NCI-H82 treated with DMSO at 0.1 percent for 48 hours (cell line): ENCODE results near the gene IP6K1.
"Not testable (repeated sequence)": the region's sequence is repeated elsewhere in the genome, so short reads cannot be mapped to it uniquely, and the experiment has no call there.

Experiments
- DNase-seq: peaks from one replicate; lab custom pipeline; 2025; ENCODE audit not compliant: unreplicated experiment; lab: John Stamatoyannopoulos, UW

IP6K1 gene

DNA sequence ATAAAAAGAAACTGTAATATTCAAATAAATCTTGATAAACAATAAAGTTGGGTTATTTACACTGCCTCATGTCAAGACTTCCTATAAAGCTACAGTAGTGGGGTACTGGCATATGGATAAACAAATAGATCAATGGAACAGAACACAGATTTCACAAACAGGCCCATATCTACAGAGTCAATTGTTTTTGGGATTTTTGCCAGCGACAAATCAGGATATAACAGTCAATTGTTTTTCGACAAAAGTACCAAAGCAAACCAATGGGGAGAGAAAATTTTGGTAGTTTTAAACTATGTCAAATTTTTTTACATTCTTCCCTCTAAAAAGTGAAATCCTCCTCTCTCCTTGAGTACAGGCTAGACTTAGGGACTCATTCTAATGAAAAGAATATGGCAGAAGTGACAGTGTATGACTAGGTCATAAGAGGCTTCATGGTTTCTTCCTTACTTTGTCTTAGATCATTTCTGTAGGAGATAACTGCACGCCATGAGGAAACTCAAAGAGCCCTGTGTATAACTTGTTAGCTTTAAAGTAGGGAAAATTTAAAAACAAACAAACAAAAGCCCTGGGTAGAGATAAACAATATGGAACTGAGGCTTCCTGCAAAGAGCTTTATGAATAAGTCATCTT lies 16.9 kb downstream of the IP6K1 start:
- DNase-seq: no peak

DNA sequence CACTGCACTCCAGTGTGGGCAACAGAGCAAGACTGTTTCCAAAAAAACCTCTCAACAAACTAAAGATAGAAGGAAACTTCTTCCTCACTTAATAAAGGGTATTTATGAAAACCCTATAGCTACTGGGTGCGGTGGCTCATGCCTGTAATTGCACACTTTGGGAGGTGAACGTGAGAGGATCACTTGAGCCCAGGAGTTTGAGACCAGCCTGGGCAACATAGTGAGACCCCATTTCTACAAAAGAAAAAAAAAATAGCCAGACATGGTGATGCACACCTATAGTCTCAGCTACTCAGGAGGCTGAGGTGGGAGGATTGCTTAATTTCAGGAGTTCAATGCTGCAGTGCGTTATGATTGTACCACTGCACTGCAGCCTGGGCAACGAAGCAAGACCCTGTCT lies 22.4 kb downstream of the IP6K1 start:
- no peak for DNase-seq

DNA sequence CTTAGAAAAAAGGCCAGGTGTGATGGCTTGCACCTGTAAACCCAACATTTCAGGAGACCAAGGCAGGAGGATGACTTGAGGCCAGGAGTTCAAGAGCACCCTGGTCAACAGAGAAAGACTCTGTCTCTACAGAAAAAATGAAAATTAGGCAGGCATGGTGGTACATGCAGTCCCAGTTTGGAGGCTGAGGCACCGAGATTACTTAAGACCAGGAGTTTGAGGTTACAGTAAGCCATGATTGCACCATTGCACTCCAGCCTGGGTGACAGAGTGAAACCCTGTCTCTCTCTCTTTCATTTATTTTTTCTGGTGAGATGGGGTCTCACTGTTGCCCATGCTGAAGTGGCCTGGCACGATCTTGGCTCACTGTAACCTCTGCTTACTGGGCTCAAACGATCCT lies 24.7 kb downstream of the IP6K1 start:
- DNase-seq: no peak

DNA sequence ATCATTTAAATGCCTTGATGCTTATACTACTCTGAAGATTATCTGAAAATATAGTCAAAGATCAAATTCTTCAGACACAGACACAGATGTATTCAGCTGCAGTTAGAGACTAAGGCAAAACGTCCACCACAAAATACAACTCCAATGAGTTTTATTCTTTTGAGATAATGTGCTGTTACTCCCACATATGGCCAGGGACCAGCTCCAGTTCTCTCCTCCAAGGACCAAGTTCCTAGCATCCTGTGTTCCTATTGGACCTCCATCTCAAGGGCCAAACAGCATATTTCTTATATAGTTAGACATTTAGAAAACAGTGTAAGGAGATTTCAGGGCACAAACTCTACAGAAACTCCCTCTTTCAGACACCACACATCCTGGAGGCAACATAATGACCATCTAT lies 27.1 kb downstream of the IP6K1 start:
- DNase-seq: no peak

DNA sequence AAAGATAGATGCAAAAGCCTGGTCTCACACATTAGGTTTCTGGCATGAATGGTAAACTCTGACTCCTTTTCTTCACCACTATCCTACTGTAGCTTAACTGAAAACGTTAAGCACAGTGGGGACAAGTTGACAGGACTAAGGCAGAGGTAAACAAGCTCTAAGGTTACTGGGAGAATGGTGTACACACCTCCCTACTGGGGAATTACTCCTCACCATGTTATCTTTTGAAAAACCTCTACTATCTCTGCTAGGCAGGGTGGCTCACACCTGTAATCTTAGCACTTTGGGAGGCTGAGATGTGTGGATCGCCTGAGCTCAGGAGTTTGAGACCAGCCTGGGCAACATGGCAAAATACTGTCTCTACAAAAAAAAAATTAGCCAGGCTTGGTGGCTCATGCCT lies 29.1 kb downstream of the IP6K1 start:
- DNase-seq: no peak

DNA sequence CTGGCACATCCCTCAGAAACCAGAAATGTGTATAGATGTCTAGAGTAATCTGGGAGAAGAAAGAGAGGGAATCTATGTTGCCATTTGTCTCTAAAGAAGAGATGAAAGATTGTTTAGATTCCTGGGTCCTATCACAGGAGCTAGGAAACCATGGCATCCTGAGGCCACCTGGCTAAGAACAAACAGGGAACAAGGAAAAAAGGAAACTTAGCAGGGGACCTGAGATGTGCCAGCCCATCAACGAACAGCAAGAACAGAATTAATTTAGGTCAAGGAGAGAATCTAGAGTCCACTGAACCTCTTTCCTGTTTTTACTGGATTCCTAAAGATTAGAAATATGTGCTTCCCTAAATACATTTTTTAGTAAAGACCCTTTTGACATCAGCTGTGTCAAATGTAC lies 30.3 kb downstream of the IP6K1 start:
- no peak for DNase-seq

DNA sequence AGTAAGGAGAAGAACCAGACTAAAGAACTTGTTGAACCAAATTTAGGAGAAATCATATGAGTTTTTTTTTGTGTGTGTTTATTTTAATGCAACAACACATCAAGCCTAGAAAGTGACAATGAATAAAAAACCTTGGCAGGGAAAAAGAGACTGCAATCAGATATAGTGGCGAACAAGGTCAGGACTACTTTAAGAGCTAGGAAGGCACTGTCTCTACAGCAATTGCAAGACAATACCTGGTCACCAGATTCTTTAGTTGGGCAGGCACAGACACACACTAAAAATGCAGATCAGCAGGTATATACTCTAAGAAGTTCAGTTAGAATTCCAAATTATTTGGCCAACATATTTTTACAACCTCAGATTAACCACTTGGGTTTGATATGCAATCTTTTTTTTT lies 31.8 kb downstream of the IP6K1 start:
- DNase-seq: no peak

DNA sequence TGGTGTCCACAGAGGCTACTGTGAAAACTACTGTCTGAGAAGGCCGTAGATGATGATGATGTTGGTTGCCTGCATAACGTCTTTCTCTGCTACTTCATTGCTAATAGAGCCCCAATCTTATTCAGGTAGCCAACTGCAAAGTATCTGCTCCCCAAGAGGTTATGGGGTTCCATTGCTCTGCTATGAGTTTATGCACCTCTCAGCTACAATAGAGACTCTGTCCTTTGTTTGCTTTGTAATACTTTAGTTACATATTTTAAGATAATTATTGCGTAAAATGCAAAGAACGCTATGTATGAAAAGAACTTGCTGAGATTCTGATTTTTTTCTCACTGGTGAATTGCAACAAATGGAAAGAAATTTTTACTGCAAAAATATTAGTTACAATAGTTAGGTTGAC lies 34.8 kb downstream of the IP6K1 start:
- no peak for DNase-seq

DNA sequence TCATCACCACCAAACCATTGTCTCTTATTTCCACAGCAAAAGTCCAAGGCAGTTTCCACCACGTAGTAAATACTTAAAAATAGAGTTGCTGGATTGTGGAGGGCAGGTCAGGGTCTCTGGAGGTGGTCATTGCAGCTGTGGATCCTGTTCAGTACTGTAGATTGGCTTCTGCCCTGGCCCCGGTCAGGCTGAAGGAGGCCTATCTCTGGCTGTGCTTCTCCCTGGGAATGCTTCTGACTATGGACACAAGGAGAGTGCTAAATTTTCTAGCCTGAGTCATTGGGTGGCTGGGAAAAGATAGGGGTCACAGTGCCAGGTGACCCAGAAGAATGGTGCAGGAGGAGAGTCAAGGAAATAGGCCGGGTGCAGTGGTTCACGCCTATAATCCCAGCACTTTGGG lies 36.3 kb downstream of the IP6K1 start:
- DNase-seq: no peak

DNA sequence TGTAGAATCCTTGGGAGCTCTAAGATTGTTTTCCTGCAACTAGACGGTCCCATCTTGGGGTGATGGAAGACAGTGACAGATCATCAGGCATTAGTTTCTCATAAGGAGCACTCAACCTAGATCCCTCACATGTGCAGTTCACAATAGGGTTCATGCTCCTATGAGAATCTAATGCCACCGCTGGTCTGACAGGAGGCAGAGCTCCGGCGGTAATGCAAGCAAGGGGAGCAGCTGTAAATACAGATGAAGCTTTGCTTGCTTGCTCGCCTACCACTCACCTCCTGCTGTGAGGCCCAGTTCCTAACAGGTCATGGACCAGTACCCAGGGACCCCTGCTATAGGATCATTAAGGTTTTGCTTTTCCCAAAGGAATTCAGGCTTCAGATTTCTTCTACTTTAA lies 37.5 kb downstream of the IP6K1 start:
- not testable (repeated sequence) for DNase-seq

DNA sequence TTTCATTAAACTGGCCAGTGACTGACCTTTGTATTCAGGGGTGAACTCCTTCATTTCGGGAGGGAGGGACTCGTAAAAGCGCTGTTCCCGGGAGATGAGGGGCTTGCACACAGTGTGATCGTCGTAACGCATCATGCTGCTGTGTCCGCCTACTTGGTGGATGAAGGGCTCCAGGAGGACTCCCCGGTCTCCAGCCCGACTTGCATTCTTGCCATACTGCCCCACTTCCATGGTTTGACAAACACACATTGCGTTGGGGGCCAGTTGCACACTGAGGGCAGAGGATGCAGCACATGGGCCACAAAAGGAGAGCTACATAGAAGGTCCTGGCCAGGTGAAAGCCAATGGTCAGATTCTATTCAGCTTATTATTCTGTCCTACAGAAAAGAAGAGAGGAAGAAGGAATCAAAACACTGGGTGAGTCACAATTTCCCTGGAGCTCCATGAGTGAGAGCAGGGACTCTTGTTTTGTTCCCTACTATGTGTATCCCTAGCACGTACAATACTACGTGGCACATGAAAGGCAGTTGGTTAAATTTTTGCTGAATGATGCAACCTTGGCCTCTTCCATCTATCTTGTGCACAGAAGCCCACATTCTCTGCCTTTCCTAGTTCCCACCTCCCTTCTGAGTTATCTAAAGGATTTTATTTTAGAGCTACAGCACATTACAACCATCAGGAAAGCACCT lies 38.4 kb downstream of the IP6K1 start:
- DNase-seq: no peak

DNA sequence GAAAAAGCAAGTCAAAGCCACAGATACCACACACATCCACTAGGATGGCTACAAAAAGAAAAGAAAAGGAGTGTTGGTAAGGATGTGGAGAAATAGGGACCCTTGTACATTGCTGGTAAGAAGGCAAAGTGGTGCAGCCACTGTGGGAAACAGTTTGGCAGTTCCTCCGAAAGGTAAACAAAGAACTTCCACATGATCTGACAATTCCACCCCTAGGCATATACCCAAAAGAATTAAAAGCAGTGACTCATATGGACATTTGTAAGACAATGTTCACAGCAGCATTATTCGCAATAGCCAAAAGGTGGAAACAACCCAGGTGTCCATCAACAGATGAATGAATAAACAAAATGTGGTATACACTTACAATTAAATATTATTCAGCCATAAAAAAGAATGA lies 40.4 kb downstream of the IP6K1 start:
- no peak for DNase-seq

DNA sequence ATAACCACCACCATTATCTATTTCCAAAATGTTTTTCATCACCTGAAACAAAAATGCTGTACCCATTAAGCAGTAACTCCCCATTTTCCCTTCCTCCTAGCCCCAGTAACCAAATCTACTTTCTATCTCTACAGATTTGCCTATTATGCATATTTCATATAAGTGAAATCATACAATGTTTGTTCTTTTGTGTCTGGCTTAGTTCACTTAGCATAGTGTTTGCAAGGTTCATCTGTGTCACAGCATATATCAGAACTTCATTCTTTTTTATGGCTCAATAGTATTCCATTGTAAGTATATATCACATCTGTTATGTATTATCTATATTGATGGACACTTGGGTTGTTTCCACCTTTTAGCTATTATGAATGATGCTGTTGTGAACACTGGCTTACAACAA lies 45.9 kb downstream of the IP6K1 start:
- DNase-seq: no peak

DNA sequence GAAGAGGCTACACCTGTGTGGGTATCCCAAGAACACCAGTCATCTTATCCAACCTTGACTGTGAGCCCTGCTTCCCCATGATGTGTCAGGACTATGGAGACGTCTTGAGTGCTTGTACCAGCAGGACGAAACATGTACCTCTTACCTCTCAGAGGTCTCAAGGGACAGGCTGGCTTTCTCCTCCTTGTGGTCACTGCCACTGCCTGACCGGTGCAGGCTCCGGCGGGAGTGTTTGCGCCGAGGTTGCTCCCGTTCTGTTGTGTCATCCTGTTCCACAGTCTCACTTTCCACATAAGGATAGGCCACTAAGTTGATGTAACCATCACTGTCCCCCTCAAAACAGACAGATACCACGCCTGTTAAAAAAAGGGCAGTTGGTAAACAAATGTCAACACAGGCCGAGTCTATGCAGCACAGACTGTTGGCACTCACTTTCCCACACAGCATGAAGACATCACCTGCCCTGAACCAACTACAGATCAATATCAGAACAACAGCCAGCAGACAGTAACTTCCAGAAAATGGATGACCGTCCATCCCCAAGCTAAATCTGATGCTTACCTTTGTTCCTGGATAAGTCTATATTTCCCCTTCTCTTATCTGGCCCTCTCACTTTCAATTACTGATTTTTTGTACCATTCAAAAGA lies 48.2 kb downstream of the IP6K1 start:
- DNase-seq: no peak

DNA sequence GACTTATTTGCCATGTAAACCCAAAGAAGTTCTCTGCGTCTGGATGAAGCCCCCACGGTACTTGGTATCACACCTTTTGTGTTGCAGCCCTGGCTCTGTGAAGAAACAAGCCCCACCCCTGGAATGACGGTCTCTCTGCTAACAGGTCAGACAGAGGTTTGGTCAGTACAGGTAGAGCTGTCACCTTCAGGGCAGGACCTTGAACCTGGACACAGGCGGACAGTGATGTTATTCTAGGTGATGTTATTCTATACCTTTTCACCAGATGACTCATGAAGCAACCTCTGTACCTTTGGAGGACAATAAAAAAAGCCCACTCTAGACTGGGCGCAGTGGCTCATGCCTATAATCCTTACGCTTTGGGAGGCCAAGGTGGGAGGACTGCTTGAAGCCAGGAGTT lies 51.6 kb downstream of the IP6K1 start:
- DNase-seq: no peak

DNA sequence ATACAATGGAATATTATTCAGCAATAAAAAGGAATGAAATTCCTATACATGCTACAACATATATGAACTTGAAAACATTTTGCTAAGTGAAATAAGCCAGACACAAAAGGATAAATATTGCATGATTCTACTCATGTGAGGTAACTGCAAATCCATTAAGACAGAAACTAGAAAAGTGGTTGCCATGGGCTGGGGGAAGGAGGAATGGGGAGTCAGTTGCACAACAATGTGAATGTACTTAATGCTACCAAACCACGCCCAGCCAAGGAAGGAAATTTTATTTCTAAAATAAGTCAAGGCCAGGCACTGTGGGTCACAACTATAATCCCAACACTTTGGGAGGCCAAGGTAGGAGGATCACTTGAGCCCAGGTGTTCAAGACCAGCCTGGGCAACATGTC lies 52.8 kb downstream of the IP6K1 start:
- DNase-seq: no peak

DNA sequence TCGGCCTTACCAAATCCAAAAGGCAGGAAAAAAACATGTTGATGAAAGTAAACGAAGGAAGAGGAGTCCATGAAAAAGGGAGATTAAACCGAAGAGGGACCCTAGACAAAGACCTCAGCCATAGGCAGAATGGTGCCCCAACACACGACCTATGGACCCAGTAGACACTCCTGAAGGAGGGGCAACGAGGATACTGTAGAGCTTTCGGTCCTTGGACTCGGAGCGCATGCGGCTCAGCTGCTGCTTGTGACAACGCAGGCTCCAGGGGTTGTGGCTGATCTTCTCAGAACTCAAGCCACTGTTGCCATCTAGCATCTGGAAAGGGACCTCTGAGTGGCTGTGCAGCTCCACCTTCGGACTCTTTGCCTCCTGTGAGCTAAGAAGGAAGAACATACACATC lies 53.7 kb downstream of the IP6K1 start:
- no peak for DNase-seq

DNA sequence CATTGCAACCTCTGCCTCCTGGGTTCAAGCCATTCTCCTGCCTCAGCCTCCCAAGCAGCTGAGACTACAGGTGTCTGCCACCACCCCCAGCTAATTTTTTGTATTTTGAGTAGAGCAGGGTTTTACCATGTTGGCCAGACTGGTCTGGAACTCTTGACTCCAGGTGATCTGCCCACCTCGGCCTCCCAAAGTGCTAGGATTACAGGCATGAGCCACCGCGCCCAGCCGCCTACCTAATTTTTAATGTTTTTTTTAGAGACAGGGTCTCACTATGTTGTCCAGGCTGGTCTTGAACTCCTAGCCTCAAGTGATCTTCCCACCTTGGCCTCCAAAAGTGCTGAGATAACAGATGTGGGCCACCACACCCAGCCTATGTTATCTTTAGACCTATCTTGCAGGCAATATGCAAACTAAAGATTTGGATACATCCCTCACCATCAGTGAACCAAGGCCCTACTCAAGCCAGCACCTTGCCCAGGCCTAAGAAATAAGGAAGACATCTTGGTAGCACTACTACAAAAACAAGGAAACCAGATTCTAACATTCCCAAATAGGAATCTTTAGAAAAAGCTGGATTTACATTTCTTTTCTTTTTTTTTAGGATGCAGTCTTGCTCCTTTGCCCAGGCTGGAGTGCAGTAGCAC lies 56.3 kb downstream of the IP6K1 start:
- DNase-seq: no peak

DNA sequence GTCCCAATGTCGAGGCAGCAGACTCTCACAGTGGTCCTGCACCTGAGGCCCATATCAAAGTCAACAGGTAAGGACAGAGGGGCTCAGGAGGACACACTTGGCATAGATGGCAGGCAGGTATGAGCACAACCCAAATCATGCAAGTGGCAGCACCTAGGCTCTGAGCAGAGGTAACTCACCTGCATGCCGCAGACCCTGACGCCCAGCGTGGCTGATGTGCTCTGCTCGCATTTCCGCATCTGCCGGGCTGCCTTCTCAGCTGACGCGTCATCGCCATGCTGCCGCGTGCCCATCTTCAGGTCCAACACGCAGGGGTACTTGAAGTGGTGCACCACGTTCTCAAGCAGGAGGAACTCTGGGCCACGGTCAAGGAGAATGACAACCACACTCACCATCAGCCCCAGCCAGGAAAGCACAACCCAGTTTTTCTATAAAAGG lies 58.4 kb downstream of the IP6K1 start:
- DNase-seq: no peak

DNA sequence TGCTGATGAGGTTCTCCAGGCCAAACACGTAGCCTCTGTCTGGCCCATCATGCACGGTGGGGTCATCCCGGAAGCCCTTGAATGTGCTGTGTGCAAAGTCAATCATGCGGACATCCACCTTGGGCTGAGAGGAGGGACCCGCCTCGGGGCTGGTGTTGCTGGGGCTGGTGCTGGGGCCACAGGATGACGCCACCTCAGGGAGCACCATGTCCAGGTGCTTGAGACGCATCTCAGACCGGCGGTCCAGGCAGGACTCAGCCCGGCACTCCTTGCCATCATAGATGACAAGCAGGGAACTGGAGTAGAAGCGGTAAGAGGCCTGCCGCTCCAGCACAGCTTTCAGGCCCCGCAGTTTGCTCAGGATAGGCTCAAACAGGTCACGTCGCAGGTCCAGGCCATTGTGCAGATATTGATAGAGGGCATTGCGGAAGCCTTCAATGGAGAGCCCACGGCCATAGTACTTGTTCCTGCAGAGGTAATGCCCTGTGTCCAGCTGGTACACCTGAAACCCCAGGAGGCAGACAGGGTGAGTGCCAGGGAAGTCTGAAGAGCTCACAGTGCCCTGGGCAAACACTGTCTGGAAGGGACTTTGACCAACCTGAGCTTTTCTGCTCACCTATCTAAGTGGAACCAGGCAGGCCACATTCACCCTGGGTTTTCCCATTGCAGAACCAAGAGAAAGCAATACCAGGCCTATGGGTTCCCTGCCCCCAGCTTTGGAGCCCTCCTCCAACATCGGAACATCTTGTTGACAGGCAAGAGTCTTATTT lies 59.0 kb downstream of the IP6K1 start:
- no peak for DNase-seq

DNA sequence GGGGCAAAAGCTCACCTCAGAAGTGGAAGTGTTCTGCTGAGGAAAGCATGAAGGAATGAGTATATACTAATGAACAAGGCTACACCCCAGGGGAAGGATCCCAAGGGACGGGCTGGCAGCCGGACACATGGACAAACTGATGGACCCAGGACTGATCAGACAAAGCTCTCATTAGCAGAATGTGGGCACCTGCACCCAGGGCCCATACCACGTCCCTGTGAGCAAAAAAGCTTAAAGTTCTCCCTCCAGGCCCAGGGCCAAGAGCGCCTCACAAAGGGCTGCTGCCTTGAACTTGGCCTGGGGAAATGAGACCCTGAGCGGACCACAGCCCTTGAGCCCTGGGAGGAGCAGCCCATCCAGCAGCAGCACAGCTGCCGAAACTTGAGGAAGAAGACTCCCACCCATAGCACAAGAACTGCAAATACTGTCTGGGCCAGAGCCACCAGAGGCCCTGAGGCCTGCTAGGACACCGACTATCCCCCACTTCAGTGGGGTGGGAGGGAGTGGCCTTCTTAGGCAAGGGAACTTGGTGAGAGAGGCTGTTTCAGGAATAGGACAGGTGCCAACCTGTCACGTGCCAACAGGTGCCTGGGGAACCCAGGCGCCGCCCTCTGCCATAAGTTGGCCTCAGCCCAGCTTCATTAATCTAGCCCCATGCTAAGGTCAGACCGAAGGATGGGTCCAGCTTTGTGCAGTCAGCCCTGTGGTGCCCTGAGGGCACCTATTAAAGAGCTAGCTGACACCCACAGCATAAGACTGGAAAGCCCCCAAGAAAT lies 60.2 kb downstream of the IP6K1 start:
- no peak for DNase-seq
